T-helper 1 cell (primary cell): Measurements from ENCODE around the gene UBR2.

Experiments
- DNase-seq, 5 donors: peaks; one replicate each; pipeline ENCODE4 v3.0.0-alpha.2; 2012 to 2020
- total RNA-seq, 4 donors: gene quantifications; one replicate each; lab custom pipeline; 2026; lab: John Stamatoyannopoulos, UW

The UBR2 gene
- total RNA-seq, result 132 to 238 (median 172) reads per million in 4 donors

- DNase-seq, result peak; percentile 86 to 97 (median 92)
Observed at GRCh38 chr6:42563697-42564505, at the start of gene UBR2. UBR2 (plus strand) TSS chr6:42564029; CDS start chr6:42564320, 291 bp downstream.

DNA sequence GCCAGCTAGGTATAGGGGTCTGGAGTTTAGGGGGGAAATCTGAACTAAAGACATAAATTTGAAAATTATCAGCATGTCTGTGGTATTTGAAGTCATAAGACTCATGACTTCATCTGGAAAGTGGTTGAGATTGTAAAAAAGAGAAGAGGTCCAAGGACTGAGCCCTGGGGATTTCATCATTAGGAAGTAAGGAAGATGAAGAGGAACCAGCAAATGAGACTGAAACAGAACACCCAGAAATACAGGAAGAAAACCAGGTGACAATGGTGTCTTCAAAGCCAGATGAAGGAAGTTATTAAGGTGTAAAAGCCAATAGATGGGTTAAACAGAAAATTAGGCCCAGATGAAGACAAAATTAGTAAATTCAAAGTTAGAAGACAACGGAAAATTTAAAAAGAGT lies 49.1 kb upstream of the UBR2 start:
- DNase-seq, result no peak

DNA sequence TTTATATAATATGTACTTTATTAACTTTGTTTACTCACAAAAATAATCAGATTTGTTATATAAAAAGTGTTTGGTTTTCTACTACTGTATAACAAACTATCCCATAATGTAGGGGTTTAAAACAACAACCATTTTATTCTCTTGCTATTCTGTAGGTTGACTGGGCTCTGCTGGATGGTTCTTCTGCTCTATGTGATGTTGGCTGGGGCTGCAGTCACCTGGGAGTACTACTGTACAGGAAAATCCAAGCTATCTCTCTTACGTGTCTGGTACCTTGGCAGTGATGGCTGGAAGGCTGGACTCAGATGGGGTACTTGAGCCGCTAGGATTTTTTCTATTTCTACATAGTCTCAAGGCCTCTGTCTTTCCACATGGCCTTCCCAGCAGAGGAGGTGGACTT lies 44.0 kb upstream of the UBR2 start:
- no peak for DNase-seq

DNA sequence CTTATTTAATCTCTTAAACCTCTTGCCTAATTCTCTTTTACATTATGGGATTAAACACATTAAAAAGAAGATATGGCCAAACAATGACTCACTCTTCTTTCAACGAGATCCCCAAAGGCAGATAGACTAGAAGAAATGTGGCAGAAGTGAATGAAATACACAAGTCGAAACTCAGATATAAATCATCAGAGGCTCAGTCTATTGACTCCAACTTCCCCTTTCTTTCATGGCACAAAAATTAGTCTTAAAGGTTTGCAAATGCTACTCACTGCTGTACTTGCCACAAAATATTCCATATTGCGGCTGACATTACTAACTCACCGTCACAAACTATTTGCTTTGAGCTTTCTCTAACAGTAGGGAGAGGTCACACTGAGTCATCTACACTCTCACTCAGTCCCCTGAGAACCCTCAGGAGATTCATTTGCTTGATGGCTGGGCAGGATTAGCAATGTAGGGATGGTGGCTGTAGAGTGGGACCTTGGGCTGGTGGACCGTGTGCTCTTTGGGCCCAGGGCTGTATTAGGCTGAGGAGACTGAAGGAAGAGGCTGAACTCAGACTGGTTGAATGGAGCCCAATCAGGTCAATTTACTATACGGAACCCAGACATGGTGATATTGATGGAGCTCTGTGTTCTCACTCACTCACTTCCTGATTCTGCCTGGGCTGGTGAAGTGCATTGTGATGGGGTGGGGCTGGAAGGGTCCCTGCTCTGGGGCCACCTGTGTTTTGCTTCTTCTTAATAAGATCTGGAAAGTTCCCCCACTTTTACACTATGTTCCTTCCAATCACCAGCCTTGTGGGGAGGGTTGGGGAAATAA lies 42.8 kb upstream of the UBR2 start:
- peak in 1 of 5 donors; percentile 55 for DNase-seq

GRCh38 chr6:42522036-42522435 lies 41.8 kb upstream of the UBR2 start:
- no peak for DNase-seq

GRCh38 chr6:42522942-42523814 lies 40.7 kb upstream of the UBR2 start:
- no peak for DNase-seq

DNA sequence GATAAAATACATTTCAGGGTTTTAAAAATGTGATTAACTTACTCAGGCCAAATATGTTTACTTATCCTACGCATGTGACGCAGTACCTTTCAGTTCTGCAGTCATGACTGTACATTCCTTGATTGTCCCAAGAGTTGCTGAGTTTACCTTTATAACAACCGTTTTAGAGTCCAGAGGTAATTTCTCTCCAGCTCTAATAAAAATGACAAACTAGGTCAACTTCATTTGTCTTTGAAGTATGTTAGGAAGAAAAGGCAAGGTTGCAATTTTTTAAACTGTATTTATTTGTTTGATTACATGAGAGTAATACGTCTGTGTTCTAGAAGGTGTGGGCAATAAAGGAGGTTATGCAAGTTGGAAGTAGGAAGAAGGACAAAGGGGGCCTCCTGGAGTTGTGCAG lies 38.6 kb upstream of the UBR2 start:
- no peak for DNase-seq

DNA sequence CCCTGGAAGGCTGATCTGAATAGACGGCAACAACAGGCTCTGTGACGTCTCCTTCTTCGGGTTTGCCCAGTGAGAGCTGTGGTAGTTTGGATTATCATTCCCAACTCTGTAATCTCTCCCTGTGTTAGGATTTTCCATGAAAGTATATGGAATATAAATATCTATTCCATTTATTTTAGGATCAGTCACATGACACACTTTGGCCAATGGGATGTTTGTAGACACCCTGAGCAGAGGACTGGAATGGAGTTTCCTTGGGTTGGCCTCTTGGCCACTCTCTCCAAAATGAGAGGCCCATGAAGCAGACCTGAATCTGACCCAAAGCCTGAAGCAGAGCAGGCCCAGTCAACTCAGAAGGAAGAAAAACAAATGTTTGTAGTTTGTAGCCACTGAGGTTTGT lies 37.2 kb upstream of the UBR2 start:
- DNase-seq, result no peak

GRCh38 chr6:42527204-42527603 lies 36.6 kb upstream of the UBR2 start:
- no peak for DNase-seq

DNA sequence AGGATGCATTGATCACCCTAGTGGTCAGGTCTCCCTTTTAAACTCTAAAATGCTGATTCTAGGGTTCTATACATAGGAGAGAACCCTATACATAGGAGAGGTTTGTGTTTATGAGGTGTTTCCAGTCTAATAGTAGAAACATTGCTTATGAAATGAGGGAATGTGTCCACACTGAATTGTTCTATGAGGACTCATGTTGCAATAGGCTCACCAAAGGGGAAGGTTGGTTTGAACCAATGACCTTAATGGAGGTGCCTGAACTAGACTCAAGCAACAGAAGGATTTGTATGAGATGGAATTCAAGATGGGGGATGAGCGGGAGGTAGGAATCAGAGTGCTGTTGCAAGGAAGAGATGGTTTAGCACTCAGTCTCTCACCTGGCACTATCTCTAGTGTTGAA lies 33.5 kb upstream of the UBR2 start:
- no peak for DNase-seq

DNA sequence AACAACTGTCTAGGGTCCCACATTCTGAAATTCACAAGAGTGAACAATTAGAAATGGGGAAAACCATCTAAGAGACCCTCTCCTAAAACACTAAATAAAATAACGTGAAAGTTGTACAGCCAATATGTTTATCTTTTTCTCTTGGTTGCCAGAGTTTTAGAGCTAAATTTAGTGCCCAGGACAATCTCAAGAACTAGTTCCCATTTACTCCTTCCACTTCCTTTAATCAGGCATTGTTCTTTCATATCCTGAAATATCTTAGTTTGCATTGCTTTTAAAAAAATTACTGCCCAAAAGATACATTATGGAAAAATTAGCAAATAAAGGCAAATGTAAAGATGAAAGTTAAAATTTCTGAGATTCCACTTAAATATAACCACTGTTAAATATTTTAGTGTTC lies 33.1 kb upstream of the UBR2 start:
- DNase-seq, result no peak

DNA sequence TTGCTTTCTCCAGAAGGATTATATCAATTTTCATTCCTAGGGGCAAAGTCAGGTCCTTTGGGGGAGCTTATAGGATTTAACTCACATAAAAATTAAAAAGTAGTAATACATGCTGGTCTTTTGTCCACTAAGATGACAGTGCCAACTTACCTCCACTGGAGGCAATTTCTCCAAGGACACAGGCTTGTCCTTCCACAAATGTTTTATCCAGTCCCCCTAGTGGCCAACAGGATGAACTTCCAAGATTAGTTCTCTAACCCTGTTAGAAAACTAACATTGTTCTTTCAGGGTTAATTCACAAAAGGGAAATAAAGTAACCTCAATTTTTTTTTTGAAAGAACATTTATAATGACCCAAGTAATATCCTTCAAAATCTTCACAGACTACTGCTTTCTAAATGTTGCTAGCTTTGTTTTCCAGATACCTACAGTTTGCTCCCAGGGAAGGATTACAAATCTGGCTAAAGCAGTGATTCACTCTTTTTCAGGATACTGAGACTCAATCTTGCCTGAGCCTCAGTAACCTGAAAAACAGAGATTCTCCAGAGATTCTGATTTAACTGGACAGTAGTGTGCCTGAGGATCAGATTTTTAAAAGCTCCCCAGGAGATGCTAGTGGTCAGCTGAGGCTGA lies 31.7 kb upstream of the UBR2 start:
- peak in 2 of 5 donors; percentile 10 to 61 for DNase-seq

DNA sequence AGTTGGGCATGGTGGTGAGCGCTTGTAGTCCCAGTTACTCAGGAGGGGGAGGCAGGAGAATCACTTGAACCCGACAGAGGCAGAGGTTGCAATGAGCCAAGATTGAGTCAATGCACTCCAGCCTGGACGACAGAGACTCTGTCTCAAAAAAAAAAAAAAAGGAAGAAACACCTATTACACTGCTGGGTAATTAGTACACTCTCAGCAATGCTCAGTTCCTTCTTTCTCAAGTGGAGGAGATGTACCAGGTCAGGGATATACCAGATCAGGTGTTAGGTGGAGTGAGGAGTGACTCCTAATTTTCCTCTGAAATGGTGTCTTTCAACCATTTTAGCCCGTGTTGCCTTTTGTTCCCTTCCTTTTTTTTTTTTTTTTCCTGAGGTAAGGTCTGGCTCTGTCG lies 30.0 kb upstream of the UBR2 start:
- DNase-seq, result no peak

DNA sequence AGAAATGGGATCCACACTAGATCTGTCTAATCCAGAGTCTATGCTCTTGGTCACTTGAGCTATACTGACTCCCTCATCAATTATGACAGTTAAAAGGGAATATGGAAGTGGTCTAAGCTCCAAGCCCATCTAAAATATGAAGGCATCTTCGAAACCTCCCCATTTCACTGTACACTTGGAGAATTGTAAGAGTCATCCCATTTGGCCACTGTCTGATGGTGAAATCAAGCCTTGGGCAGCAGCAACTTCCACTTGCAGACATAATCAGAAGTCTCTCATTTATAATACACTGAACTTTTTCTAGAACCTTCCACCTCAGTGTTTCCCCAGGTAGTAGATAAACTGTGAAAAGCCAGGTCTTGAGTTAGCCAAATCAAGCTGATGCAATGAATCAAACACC lies 26.3 kb upstream of the UBR2 start:
- no peak for DNase-seq

- no peak for DNase-seq
Observed at GRCh38 chr6:42539135-42539534, 24.7 kb upstream of the UBR2 start.

GRCh38 chr6:42545226-42545773 lies 18.5 kb upstream of the UBR2 start:
- no peak for DNase-seq

GRCh38 chr6:42547407-42548329 lies 16.2 kb upstream of the UBR2 start:
- DNase-seq, result peak; percentile 66 to 84 (median 77)

DNA sequence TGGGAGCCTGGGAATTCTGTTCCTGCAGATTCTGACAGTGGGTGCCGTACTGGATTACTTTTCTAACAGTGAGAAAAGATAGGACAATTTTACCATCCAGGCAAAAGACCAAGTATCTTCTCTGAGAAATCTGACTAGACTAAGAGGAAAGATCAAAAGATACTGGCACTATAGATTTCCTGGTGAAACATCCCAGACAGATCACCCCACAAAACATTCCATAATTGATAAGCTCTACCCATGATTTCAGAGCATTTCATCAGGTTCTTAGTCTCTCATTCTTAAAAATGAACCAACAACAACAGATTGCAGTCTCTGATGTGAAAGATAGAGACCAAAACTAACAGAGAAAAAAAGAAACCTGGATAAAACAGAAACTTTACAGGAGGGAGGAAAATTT lies 13.6 kb upstream of the UBR2 start:
- no peak for DNase-seq

GRCh38 chr6:42551217-42551616 lies 12.6 kb upstream of the UBR2 start:
- no peak for DNase-seq

- DNase-seq, result no peak
Observed at GRCh38 chr6:42552380-42552779, 11.4 kb upstream of the UBR2 start.
